Ovary (tissue), 9 donors: ENCODE measurements around the gene KIF26B. TPM values are rescaled to one million over a fixed set of nuclear protein-coding genes. Genes with fewer than 3 reads are reported as not detected.

ENCODE experiments used
- DNase-seq, 5 donors: peaks; one replicate each; pipeline ENCODE4 v3.0.0-alpha.2; 2019 to 2020
- H3K27ac ChIP-seq, 2 donors: fragments of 200-600 bp; one replicate each; pipeline versions ENCODE4 v1.5.1 to v1.8.0; 2019 to 2022
- H3K27me3 ChIP-seq: fragments of 200-600 bp; one replicate; pipeline ENCODE4 v1.8.0; 2022
- H3K36me3 ChIP-seq: fragments of 200-600 bp; sonication (generic); one replicate; pipeline ENCODE4 v1.5.1; 2019
- H3K4me1 ChIP-seq: one replicate; pipeline ENCODE4 v1.8.1; 2013; ENCODE audit warnings: mild to moderate bottlenecking, moderate library complexity; ENCODE audit not compliant: insufficient read depth
- H3K4me3 ChIP-seq: fragments of 200-600 bp; sonication (generic); one replicate; pipeline ENCODE4 v1.5.1; 2017
- H3K9me3 ChIP-seq, 2 donors: fragments of 200-600 bp in 1 of 2; sonication (generic) in 1 of 2; one replicate each; pipeline versions ENCODE4 v1.5.1 to v1.8.1; 2013 to 2019; ENCODE audit warnings: mild to moderate bottlenecking in 1 of 2, moderate library complexity in 1 of 2
- EP300 ChIP-seq: sonication (generic); formaldehyde crosslinking; IDR thresholded peaks from one replicate; pipeline ENCODE4 v1.6.1; 2017; ENCODE audit warnings: antibody characterized with exemption
- POLR2A ChIP-seq: fragments of 450-650 bp; IDR thresholded peaks from one replicate; pipeline ENCODE4 v1.6.1; 2017; ENCODE audit warnings: antibody characterized with exemption, mild to moderate bottlenecking, moderate library complexity
- WGBS, 3 donors: extraction: QIAGEN DNeasy Blood & Tissue Kit in 1 of 3; methylation state at CpG; one replicate each; pipeline versions ENCODE4 v1.1.5 to v1.1.7; 2013 to 2017; 5-methylcytosine and 5-hydroxymethylcytosine counted together
- intact Hi-C, 4 donors: fragments of 100-400 bp; cut with DNase I; formaldehyde crosslinking; loops; one replicate each; pipeline versions ENCODE4 v1.11.0 to v1.15.1; 2022 to 2023
- polyA plus RNA-seq, 2 donors: library from polyadenylated mRNA; stranded (reverse); fragments of 200-250 nt in 1 of 2; fragments of 350-450 nt in 1 of 2; fragmentation: Illumina TruSeq in 1 of 2; extraction: RNeasy Lipid Tissue Mini Kit (QIAGEN cat#74804) in 1 of 2; gene quantifications; one replicate each; pipeline ENCODE4 v1.2.3, GENCODE V29; 2013 to 2014
- total RNA-seq, 7 donors: library from RNA; depleted of rRNA in 2 of 7; stranded (reverse); fragments of >200 nt in 2 of 7; fragmentation: NEBNext Ultra II Directional in 3 of 7; extraction: Animal tissue kit (Norgen Biotek cat#: 25700) in 3 of 7; gene quantifications; one replicate each; pipeline versions ENCODE4 v1.1.0 to v1.2.4, GENCODE V29; 2016 to 2023
- TF ChIP-seq, protein P1 (sequence below), 3 donors: fragments of 450-650 bp in 2 of 3; fragments of 200-600 bp in 1 of 3; IDR thresholded peaks; one replicate each; pipeline versions ENCODE4 v1.5.1 to v1.8.0; 2016 to 2022; ENCODE audit warnings: antibody characterized with exemption in 3 of 3, mild to moderate bottlenecking in 1 of 3
- donor health status: DM: no; HTN: no; CAD: no; lungs with moderate emphysema.
- donor health status: DM: no; HTN: no; CAD: no.
- donor health status: Bipolar disorder and iron deficiency.
- donor health status: DM: yes; HTN: yes; CAD: no.
- donor health status: DM: no; HTN: no; CAD: no.
- donor health status: DM: yes; HTN: yes; CAD: no.

The KIF26B gene
- total and polyA plus RNA-seq, 9 donors, result 0.28 to 4.0 (median 0.54) TPM

DNA sequence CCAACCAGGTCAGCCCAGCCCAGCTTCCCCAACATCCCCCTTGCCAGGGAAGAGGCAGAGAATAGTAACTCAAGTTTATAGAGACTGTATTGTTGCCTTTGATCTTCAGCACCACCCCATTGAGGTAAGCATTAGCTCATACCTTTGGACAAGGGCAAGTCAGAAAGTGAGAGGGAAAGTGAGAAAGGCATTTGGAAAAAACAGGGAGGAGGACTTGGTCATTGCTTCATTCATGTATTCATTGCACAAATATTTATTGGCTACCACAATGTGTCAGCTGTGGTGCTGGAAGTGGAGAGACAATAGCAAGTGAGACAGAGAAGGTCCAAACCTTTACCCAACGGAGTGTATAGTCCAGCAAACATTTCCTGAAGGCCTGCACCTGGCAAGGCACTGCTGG lies 561.2 kb downstream of the KIF26B start:
- TF ChIP-seq, protein P1, sequence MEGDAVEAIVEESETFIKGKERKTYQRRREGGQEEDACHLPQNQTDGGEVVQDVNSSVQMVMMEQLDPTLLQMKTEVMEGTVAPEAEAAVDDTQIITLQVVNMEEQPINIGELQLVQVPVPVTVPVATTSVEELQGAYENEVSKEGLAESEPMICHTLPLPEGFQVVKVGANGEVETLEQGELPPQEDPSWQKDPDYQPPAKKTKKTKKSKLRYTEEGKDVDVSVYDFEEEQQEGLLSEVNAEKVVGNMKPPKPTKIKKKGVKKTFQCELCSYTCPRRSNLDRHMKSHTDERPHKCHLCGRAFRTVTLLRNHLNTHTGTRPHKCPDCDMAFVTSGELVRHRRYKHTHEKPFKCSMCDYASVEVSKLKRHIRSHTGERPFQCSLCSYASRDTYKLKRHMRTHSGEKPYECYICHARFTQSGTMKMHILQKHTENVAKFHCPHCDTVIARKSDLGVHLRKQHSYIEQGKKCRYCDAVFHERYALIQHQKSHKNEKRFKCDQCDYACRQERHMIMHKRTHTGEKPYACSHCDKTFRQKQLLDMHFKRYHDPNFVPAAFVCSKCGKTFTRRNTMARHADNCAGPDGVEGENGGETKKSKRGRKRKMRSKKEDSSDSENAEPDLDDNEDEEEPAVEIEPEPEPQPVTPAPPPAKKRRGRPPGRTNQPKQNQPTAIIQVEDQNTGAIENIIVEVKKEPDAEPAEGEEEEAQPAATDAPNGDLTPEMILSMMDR (IDR thresholded peaks at IDR 0.05), result no peak
- TF ChIP-seq EP300 (no peak), POLR2A (no peak)
- intact Hi-C loops, result no loop called here
- no peak overlapping the region for H3K27ac ChIP-seq
- H3K4me3 ChIP-seq, result no peak overlapping the region
- whole genome bisulfite sequencing, 3 donors, result 43 to 71% (median 69%) methylated on average over 1 of the region's 1 CpG
- DNase-seq, result no peak
- H3K4me1 ChIP-seq, result no peaks in the 10 kb centered on the region
- no peaks in the 10 kb centered on the region for H3K36me3 ChIP-seq
- H3K9me3 ChIP-seq, result no peaks in the 10 kb centered on the region
- H3K27me3 ChIP-seq, result no peaks in the 10 kb centered on the region

DNA sequence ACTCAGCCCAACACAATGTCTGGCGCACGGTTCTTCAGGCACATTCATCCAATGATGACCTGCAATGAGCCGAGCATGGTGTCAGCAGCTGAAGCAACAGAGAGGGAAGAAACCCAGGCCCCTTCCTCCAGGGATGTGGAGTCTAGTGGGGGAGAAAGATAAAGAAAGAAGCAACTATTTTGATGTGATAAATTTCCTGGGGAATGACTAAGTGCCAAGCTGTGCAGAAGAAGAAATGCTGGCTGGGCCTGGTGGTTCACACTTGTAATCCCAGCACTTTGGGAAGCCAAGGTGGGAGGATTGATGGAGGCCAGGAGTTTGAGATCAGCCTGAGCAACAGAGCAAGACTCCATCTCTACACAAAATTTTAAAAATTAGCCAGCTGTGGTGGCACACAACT lies 561.8 kb downstream of the KIF26B start:
- TF ChIP-seq, protein P1 (IDR thresholded peaks at IDR 0.05), result no peak
- no peak for TF ChIP-seq POLR2A
- TF ChIP-seq EP300, result no peak
- Histone ChIP-seq H3K9me3 (no peaks in the 10 kb centered on the region), H3K27me3 (no peaks in the 10 kb centered on the region), H3K36me3 (no peaks in the 10 kb centered on the region), H3K27ac (no peak overlapping the region), H3K4me3 (no peak overlapping the region), H3K4me1 (no peaks in the 10 kb centered on the region)
- intact Hi-C loops, result no loop called here
- WGBS, 3 donors, result 85 to 94% (median 89%) methylated on average over 3 of the region's 3 CpGs
- no peak for DNase-seq

DNA sequence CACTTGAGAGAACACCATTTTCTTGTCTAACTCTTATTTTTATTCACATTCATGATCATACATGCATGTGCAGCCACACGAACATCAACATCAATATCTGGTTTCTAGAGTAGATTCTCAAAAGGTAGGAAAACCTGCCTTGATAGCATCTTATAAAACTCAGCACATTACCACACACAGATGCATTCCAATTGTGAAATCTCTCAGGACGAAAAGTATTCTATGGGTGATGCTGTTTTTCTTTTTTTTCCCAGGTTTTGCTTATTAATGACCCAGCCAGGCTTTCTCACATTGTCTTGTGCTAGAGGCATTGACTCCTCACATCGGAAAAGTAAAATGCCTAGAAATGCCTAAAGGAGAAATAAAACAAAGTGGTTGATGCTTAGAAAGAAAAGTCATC lies 562.8 kb downstream of the KIF26B start:
- H3K4me3 ChIP-seq, result no peak overlapping the region
- no peaks in the 10 kb centered on the region for H3K27me3 ChIP-seq
- TF ChIP-seq EP300 (no peak), POLR2A (no peak)
- TF ChIP-seq, protein P1 (IDR thresholded peaks at IDR 0.05), result no peak
- no peaks in the 10 kb centered on the region for H3K36me3 ChIP-seq
- H3K27ac ChIP-seq, result no peak overlapping the region
- no peak for DNase-seq
- WGBS, 3 donors, result 91 to 96% (median 91%) methylated on average over 3 of the region's 3 CpGs
- no peaks in the 10 kb centered on the region for H3K4me1 ChIP-seq
- H3K9me3 ChIP-seq, result no peaks in the 10 kb centered on the region
- intact Hi-C loops, result no loop called here

DNA sequence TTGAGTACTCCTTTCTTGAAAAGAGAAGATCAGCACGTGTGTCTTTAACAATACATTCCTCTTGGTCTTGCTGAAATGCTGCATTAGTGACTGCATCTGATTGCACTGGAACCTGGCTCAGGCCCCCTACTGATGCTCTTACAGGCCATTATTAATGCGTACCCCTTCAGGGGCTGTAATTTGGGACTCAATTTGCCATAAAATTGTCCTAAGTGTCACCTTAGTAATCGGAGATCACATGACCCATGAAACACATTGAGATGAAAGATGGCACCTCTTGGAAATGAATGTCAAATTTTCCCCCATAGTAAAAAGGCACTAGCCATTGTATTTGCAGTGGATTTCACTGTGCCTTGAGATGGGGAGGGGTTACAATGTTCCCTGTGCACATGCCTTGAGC lies 563.3 kb downstream of the KIF26B start:
- Histone ChIP-seq H3K9me3 (no peaks in the 10 kb centered on the region), H3K27ac (no peak overlapping the region), H3K4me1 (no peaks in the 10 kb centered on the region), H3K27me3 (no peaks in the 10 kb centered on the region), H3K36me3 (no peaks in the 10 kb centered on the region), H3K4me3 (no peak overlapping the region)
- intact Hi-C loops, result no loop called here
- 77 to 80% (median 80%) methylated on average over 3 of the region's 3 CpGs for WGBS, 3 donors
- TF ChIP-seq POLR2A (no peak), EP300 (no peak)
- TF ChIP-seq, protein P1 (IDR thresholded peaks at IDR 0.05), result no peak
- DNase-seq, result no peak

DNA sequence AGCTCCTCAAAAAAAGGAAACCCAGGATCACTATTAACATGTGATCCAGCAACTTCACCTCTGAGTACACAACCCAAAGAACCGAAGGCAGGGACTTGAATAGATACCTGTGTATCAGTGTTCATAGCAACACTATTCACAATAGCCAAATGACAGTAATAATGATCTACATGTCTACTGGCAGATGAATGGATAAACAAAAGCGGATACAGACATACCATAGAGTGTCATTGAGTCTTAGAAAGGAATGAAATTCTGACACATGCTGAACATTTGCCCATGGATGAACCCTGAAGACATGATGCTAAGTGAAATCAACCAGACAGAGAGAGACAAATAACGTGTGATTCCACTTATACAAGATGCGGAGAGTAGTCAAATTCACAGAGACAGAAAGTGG lies 564.2 kb downstream of the KIF26B start:
- Histone ChIP-seq H3K27me3 (no peaks in the 10 kb centered on the region), H3K36me3 (no peaks in the 10 kb centered on the region), H3K9me3 (peaks cover 0 to 3% of the 10 kb centered on the region in 2 donors), H3K4me3 (no peak overlapping the region), H3K4me1 (no peaks in the 10 kb centered on the region), H3K27ac (no peak overlapping the region)
- intact Hi-C loops, result no loop called here
- 95 to 98% (median 97%) methylated on average over 4 of the region's 4 CpGs for WGBS, 3 donors
- TF ChIP-seq EP300 (no peak), POLR2A (no peak)
- TF ChIP-seq, protein P1 (IDR thresholded peaks at IDR 0.05), result no peak
- no peak for DNase-seq
